T-helper 9 cell (primary cell): ENCODE results near the gene AFF4.
"Not testable (repeated sequence)": the region's sequence is repeated elsewhere in the genome, so short reads cannot be mapped to it uniquely, and the experiment has no call there.

Experiments
- DNase-seq: peaks from one replicate; pipeline ENCODE4 v3.0.0-alpha.2; 2020

Gene AFF4

GRCh38 chr5:132952829-132953228 is 10.6 kb downstream of the AFF4 start:
- DNase-seq = no peak

DNA sequence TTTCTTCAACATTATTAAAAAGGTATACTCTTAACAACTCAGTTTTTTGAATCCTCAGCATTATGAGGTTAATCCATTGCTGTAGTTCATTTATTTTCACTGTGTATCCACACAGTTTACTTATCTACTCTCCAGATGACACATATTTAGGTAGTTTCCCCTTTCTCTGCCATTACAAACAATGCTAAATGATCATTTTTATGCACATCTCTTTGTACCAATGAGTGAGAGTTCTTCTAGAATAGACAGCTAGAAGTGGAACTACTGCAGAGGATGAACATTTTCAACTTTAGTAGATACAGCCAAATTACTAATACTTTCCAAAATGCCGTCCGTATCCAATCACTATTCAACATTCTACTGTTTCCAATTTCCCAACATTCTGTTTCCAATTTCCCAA is 11.5 kb downstream of the AFF4 start:
- no peak for DNase-seq

DNA sequence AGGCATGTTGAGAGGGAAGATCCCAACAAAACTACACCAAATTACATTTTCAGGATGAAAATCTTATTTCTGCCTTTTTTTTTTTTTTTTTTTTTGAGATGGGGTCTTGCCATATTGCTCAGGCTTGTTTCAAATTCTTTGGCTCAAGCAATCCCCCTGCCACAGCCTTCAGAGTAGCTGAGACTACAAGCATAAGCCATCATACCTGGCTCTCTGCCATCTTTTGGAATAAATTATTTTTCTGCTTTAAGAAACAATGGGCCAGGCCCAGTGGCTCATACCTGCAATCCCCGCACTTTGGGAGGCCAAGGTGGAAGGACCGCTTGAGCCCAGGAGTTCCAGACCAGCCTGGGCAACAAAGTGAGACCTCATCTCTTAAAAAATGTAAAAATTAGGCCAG is 14.3 kb downstream of the AFF4 start:
- no peak for DNase-seq

GRCh38 chr5:132947671-132948070 is 15.8 kb downstream of the AFF4 start:
- DNase-seq = no peak

GRCh38 chr5:132945315-132945714 is 18.1 kb downstream of the AFF4 start:
- DNase-seq = not testable (repeated sequence)

DNA sequence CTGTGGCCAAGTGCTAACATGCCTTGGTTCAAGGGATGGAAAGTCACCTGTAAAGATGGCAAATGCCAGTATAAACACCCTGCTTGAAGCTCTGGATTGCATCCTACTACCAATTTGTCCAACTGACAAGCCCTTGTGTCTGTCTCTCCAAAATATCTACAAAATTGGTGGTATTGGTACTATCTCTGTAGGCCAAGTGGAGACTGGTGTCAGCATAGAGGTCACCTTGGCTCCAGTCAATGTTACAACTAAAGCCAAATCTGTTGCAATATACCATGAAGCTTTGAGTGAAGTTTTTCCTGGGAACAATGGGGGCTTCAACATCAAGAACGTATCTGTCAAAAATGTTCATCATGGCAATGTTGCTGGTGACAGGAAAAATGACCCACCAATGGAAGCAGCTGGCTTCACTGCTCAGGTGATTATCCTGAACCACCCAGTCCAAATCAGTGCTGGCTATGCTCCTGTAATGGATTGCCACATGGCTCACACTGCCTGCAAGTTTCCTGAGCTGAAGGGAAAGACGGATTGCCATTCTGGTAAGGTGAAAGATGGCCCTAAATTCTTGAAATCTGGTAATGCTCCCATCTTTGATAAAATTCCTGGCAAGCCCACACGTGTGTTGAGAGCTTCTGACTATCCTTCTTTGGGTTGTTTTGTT is 19.9 kb downstream of the AFF4 start:
- no peak for DNase-seq

GRCh38 chr5:132941331-132941730 is 22.1 kb downstream of the AFF4 start:
- DNase-seq = no peak

- no peak for DNase-seq
Observed at GRCh38 chr5:132928062-132928407, 35.4 kb downstream of the AFF4 start.

GRCh38 chr5:132927355-132928061 is 35.9 kb downstream of the AFF4 start:
- no peak for DNase-seq

GRCh38 chr5:132926437-132926836 is 37.0 kb downstream of the AFF4 start:
- DNase-seq = no peak

GRCh38 chr5:132916086-132916485 is 47.3 kb downstream of the AFF4 start:
- no peak for DNase-seq

DNA sequence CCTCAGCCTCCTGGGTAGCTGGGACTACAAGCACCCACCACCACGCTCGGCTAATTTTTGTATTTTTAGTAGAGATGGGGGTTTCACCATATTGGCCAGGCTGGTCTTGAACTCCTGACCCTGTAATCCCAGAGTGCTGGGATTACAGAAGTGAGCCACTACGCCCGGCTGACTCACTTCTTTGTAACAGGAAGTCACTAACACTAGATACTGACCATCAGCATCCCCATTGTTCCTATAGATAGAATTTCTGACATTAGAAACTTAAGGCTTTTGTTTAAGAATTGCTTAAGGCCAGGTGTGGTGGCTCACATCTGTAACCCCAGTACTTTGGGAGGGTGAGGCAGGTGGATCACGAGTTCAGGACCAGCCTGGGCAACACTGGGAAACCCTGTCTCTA is 47.8 kb downstream of the AFF4 start:
- no peak for DNase-seq

GRCh38 chr5:132909702-132910101 is 53.7 kb downstream of the AFF4 start:
- no peak for DNase-seq

DNA sequence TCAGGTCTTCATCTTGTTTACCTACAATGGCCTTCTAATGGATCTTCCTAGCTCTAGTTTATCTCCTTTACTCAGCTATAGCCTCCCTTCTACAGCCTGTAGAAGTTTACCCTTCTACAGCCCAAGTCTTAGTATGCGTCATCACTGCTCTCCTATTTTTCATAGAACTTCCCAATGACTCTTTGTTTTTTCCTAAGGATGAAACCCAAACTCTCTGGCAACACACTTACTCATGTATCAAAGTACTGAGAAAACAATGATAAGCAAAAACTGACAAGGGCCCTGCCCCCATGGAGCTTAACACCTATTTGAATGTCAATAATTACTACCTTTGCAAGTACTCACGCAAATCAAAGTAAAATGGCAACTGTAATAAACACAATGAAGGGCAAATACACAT is 56.3 kb downstream of the AFF4 start:
- DNase-seq = no peak

- DNase-seq = no peak
Observed at GRCh38 chr5:132905938-132906337, 57.5 kb downstream of the AFF4 start.

- DNase-seq = no peak
Observed at GRCh38 chr5:132901730-132902129, 61.7 kb downstream of the AFF4 start.

- DNase-seq = no peak
Observed at GRCh38 chr5:132901036-132901435, 62.4 kb downstream of the AFF4 start.

- DNase-seq = no peak
Observed at GRCh38 chr5:132898094-132898493, 65.3 kb downstream of the AFF4 start.

- no peak for DNase-seq
Observed at GRCh38 chr5:132896685-132897084, 66.7 kb downstream of the AFF4 start.

- no peak for DNase-seq
Observed at GRCh38 chr5:132895719-132896305, 67.6 kb downstream of the AFF4 start.

DNA sequence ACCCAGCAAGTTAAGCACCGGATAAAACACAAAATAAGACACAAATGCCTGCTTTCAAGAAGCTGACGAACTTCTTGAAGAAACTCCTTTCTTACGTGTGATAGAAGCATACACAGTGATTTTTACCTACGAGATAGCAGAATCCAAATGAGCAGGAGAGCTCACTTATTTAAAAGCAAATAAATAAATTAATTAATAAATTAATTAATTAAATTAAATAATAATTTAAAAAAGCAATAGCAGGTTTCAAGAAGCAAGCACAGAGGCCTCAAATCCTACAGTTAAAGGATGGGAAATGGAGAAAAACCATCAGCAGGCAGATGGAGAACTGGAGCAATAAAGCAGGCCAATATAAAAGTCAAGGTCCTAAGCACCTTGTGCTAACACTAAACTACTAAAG is 72.6 kb downstream of the AFF4 start:
- no peak for DNase-seq

DNA sequence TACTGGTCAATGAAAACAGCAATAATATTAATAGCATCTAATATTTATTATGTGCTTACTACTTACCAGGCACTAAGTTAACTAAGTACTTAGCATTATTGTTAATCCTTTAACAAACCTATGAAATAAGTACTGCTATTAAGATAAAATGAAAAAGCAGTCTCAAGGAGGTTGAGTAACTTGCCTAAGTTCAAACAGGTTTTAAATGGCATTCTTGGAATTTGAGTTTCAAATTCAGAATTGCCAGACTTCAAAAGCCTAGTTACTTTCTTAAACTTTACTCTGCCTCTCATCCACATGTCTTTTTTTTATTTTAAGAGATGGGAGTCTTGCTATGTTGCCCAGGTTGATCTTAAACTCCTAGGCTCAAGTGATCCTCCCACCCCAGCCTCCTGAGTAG is 73.9 kb downstream of the AFF4 start:
- DNase-seq = no peak

DNA sequence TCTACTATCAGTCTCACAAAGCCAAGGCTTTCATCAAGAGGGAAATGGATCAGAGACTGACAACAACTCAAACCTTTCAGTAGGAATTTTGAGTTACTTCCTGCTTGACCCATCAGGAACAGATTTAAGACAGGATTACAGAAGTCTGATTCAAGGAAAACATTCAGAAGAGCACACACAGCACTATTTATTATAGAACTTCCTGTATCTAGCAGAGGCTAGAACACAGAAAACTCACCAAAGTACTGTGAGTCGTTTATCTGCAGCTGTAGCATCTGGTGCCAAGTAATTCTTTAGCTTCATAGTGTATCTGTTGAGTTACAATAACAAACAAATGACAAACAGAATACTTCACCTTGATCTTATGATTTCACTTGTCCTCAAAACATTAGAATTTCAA is 76.2 kb downstream of the AFF4 start:
- no peak for DNase-seq

- DNase-seq = no peak
Observed at GRCh38 chr5:132886064-132886823, 77.2 kb downstream of the AFF4 start.
